ENCODE data around the gene ENPP3.

DNA sequence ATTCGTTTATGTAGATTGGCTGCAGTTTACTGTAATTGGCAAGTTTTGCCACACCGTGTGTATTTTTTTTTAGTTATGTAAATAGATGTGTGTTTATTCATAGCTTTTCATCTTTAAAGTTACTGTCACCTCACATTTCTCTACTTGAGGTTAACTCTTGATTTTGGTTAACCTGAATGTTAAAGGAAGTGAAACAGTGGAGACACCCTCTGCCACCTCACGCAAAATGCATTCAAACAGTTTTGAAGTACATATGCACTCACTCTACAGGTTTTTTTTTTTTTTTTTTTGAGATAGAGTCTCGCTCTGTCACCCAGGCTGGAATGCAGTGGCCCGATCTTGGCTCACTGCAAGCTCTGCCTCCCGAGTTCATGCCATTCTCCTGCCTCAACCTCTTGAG is 46.4 kb downstream of the ENPP3 start:
- no peak for TF ChIP-seq CTCF (conservative IDR thresholded peaks at IDR 0.05 in 1 of 2, IDR thresholded peaks at IDR 0.05 in 1 of 2; ENCODE audit: extremely low read depth in 1 of 2, insufficient read depth in 1 of 2, low read depth in 1 of 2, low read length in 2 of 2)
- no peak for TF ChIP-seq EZH2 (IDR thresholded peaks at IDR 0.05; ENCODE audit: borderline replicate concordance, low read length)

All from mammary epithelial cell (primary cell).